Astrocyte (in vitro differentiated cells and primary cell): ENCODE data around the gene VAX1.

Experiments
- CTCF ChIP-seq: IDR thresholded peaks from 2 replicates; pipeline ENCODE4 v1.5.1; 2011; ENCODE audit warnings: low read depth, mild to moderate bottlenecking, inconsistent platforms, low read length, moderate library complexity; ENCODE audit not compliant: insufficient read depth
- EZH2 ChIP-seq: IDR thresholded peaks from 2 replicates; pipeline ENCODE4 v1.6.1; 2012; ENCODE audit warnings: mild to moderate bottlenecking, low read length, inconsistent platforms; ENCODE audit not compliant: insufficient read depth

GRCh38 chr10:117159390-117159789 is 21.3 kb upstream of the VAX1 start:
- TF ChIP-seq CTCF, result no peak
- no peak for TF ChIP-seq EZH2
